AG09309 (cell line): ENCODE measurements around the gene KCNJ5.

Source experiments
- DNase-seq: peaks from one replicate; pipeline ENCODE4 v3.0.0-alpha.2; 2010; ENCODE audit warnings: low read depth
- H3K4me3 ChIP-seq: 2 replicates; pipeline ENCODE4 v1.5.1; 2011; ENCODE audit warnings: mild to moderate bottlenecking, low read depth, low read length, moderate library complexity; ENCODE audit not compliant: control insufficient read depth
- TF ChIP-seq, protein P1 (sequence below): IDR thresholded peaks from 2 replicates; pipeline ENCODE4 v1.5.1; 2011; ENCODE audit warnings: mild to moderate bottlenecking, low read depth, low read length, inconsistent platforms; ENCODE audit not compliant: insufficient read depth, control insufficient read depth; ENCODE audit errors: missing control alignments

The KCNJ5 gene

DNA sequence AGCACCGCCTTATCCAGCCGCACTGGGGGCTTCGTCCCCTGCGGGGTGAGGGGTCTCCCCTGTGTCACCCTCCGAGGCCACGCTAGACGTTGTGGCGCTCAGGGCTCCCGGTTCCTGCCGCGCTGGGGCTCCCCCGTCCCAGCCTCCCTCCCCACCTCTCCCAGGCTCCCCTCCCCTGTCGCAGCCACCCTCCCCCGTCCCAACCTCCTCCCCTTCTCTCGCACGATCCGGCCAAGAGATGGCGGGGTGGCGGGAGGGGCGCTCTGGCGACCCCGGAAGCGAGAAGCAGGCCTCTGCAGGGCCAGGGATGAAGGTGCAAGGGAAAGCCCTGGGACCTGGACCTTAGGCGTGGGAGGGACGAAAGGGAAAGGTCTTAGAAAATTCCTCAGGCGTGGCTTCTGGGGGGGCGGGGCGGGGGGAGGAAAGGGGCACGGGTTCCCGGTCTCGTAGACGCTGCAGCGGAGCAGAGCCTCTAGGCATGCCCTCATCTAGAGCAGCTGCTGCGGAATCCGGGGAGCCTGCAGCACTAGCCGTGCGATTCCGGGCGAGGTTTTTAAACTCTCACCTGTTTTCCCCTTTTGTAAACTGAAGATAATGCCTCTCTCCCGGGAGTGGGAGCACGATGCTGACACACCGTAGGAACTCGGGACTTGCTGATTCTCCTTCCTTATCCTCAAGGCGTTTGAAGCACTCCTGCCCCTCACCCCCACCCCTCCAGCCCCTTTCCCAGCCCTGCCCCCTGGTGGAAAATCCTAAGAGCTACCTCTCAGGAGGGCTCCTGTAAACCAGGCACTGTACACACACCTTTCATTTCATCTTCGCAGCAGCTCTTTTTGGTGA lies 14.4 kb downstream of the KCNJ5 start:
- peak overlapping the region; percentile 62 for H3K4me3 ChIP-seq
- TF ChIP-seq, protein P1, sequence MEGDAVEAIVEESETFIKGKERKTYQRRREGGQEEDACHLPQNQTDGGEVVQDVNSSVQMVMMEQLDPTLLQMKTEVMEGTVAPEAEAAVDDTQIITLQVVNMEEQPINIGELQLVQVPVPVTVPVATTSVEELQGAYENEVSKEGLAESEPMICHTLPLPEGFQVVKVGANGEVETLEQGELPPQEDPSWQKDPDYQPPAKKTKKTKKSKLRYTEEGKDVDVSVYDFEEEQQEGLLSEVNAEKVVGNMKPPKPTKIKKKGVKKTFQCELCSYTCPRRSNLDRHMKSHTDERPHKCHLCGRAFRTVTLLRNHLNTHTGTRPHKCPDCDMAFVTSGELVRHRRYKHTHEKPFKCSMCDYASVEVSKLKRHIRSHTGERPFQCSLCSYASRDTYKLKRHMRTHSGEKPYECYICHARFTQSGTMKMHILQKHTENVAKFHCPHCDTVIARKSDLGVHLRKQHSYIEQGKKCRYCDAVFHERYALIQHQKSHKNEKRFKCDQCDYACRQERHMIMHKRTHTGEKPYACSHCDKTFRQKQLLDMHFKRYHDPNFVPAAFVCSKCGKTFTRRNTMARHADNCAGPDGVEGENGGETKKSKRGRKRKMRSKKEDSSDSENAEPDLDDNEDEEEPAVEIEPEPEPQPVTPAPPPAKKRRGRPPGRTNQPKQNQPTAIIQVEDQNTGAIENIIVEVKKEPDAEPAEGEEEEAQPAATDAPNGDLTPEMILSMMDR: peak; percentile 44
- no peak for DNase-seq

DNA sequence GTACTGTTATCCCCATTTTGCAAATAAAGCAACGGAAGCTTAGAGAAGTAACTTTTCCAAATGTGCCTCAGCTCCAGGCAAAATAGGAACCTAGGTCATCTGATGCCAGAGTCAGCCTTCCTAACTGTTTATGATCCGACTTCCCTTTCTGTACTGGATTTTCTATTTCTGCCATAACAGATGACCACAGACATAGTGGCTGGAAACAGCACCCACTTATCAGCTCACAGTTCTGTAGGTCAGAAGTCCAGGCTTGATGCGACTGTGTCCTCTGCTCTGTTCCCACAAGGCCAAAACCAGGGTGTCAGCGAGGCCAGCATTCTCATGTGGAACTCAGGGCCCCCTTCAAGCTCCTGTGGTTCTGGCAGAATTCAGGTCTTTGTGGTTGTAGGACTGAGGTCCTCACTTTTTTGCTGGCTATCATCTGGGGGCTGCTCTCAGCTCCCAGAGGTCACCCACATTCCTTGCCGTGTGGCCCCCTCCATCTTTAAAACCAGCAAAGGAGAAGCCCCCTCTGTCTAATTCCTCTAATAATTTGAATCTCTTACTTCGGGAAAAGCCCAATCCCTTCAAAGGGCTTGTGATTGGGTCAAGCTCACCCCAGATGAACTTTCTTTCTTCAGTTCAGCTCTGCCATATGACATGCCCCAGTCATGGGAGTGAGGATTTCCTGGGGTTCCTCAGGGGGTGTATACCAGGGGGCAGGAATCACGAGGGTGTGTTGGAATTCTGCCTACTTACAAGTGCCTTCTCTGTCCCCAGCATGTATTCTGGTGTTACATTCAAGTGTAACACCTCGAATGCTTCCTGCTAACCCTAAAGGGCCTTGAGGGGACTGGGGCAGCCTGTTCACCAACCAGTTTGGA lies 15.3 kb downstream of the KCNJ5 start:
- DNase-seq: no peak
- TF ChIP-seq, protein P1: no peak
- no peak overlapping the region for H3K4me3 ChIP-seq

- TF ChIP-seq, protein P1: no peak
- no peak overlapping the region for H3K4me3 ChIP-seq
- no peak for DNase-seq
Measured at GRCh38 chr11:128907585-128907984, 16.4 kb downstream of the KCNJ5 start.

DNA sequence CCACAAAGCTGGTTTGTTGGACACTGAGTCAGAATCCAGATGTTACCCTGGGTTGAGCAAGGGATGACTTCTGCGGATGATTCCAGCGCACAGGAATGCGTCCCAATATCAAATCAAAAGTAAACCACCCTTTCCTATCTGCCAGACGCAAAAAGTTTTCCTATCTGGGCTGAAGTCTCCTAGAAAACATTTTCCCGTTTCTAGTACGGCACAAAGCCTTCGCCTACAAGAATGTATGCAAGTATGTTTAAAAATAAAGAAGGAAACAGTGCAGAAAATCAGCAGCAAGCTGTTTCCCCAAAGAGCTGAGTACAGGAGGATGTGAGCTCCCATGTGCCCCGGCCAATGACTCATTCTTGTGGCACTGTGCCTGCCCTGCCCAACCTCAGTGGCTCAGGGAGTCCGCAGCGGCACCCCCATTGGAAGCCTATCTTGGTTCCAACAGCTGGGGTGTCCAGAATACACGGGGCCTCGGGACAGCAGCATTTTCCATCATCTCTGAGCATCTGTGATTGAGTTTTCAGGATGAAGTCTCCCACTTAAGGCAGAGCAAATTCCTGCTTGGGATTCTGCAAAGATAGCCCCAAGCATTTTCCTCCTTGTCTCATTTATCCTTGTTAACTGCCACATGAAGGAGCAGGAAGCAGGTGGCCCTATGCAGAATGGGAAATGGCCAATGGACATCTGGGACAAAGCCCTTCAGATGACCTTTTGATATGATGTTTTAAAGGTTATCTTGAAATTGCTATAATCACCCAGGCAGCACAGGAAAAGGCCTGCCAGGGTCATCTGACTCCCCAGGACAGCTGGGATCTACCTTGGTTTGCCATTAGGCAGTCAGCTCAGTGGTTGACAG lies 17.5 kb downstream of the KCNJ5 start:
- peak; percentile 18 for DNase-seq
- H3K4me3 ChIP-seq: no peak overlapping the region
- TF ChIP-seq, protein P1: no peak

- H3K4me3 ChIP-seq: no peak overlapping the region
- no peak for DNase-seq
- TF ChIP-seq, protein P1: no peak
Measured at GRCh38 chr11:128909438-128910125, 18.4 kb downstream of the KCNJ5 start.
